ENCODE data around the gene CIDEA.
"Not testable (repeated sequence)": the region's sequence is repeated elsewhere in the genome, so short reads cannot be mapped to it uniquely, and the experiment has no call there.

The CIDEA gene

GRCh38 chr18:12254136-12254819 lies at the start of gene CIDEA:
Gene CIDEA, plus strand, starts transcription at chr18:12254361. Its CDS starts 23 bp downstream, at chr18:12254384.
- H3K4me1 ChIP-seq (ENCODE audit: control insufficient read depth, insufficient read depth, low read length) = peaks cover 8% of the 10 kb centered on the region; the same call in 1 of the 2 replicates
- DNase-seq (ENCODE audit: low read depth, low spot score) = no peak
- no peaks in the 10 kb centered on the region for H3K9me3 ChIP-seq (ENCODE audit: control insufficient read depth, insufficient read depth, low read length)
- no CpG with 5 or more reads among the region's 69 CpGs for WGBS (ENCODE audit: insufficient coverage, insufficient read length)
- peaks cover 35% of the 10 kb centered on the region for H3K27me3 ChIP-seq (ENCODE audit: control insufficient read depth, insufficient read depth, low read length)
- H3K36me3 ChIP-seq (ENCODE audit: control insufficient read depth, insufficient read depth, low read length) = no peaks in the 10 kb centered on the region
- peak within 1 kb of the TSS; percentile 47 for H3K4me3 ChIP-seq (ENCODE audit: low read length)
- no peak within 1 kb of the TSS for H3K27ac ChIP-seq (ENCODE audit: low read length)

GRCh38 chr18:12208296-12209153 lies 45.6 kb upstream of the CIDEA start:
- H3K27ac ChIP-seq (ENCODE audit: low read length); H3K27me3 ChIP-seq (ENCODE audit: control insufficient read depth, insufficient read depth, low read length); H3K4me1 ChIP-seq (ENCODE audit: control insufficient read depth, insufficient read depth, low read length); DNase-seq (ENCODE audit: low read depth, low spot score); H3K36me3 ChIP-seq (ENCODE audit: control insufficient read depth, insufficient read depth, low read length); H3K9me3 ChIP-seq (ENCODE audit: control insufficient read depth, insufficient read depth, low read length); H3K4me3 ChIP-seq (ENCODE audit: low read length): not testable (repeated sequence)
- no CpG with 5 or more reads among the region's 18 CpGs for WGBS (ENCODE audit: insufficient coverage, insufficient read length)

- not testable (repeated sequence) for DNase-seq (ENCODE audit: low read depth, low spot score); H3K9me3 ChIP-seq (ENCODE audit: control insufficient read depth, insufficient read depth, low read length); H3K27me3 ChIP-seq (ENCODE audit: control insufficient read depth, insufficient read depth, low read length); H3K4me1 ChIP-seq (ENCODE audit: control insufficient read depth, insufficient read depth, low read length); H3K36me3 ChIP-seq (ENCODE audit: control insufficient read depth, insufficient read depth, low read length); H3K27ac ChIP-seq (ENCODE audit: low read length); H3K4me3 ChIP-seq (ENCODE audit: low read length)
- WGBS (ENCODE audit: insufficient coverage, insufficient read length) = no CpG with 5 or more reads among the region's 1 CpG
Measured at GRCh38 chr18:12212308-12212707, 41.9 kb upstream of the CIDEA start.

- not testable (repeated sequence) for H3K27me3 ChIP-seq (ENCODE audit: control insufficient read depth, insufficient read depth, low read length); H3K27ac ChIP-seq (ENCODE audit: low read length); H3K9me3 ChIP-seq (ENCODE audit: control insufficient read depth, insufficient read depth, low read length); H3K36me3 ChIP-seq (ENCODE audit: control insufficient read depth, insufficient read depth, low read length); DNase-seq (ENCODE audit: low read depth, low spot score); H3K4me1 ChIP-seq (ENCODE audit: control insufficient read depth, insufficient read depth, low read length); H3K4me3 ChIP-seq (ENCODE audit: low read length)
- WGBS (ENCODE audit: insufficient coverage, insufficient read length) = no CpG with 5 or more reads among the region's 1 CpG
Measured at GRCh38 chr18:12214296-12215005, 39.7 kb upstream of the CIDEA start.

- H3K27me3 ChIP-seq (ENCODE audit: control insufficient read depth, insufficient read depth, low read length); H3K4me1 ChIP-seq (ENCODE audit: control insufficient read depth, insufficient read depth, low read length); H3K36me3 ChIP-seq (ENCODE audit: control insufficient read depth, insufficient read depth, low read length); DNase-seq (ENCODE audit: low read depth, low spot score); H3K27ac ChIP-seq (ENCODE audit: low read length); H3K9me3 ChIP-seq (ENCODE audit: control insufficient read depth, insufficient read depth, low read length); H3K4me3 ChIP-seq (ENCODE audit: low read length): not testable (repeated sequence)
- no CpG with 5 or more reads among the region's 4 CpGs for WGBS (ENCODE audit: insufficient coverage, insufficient read length)
Measured at GRCh38 chr18:12216471-12216870, 37.7 kb upstream of the CIDEA start.

GRCh38 chr18:12218603-12219002 lies 35.6 kb upstream of the CIDEA start:
- DNase-seq (ENCODE audit: low read depth, low spot score); H3K9me3 ChIP-seq (ENCODE audit: control insufficient read depth, insufficient read depth, low read length): not testable (repeated sequence)
- WGBS (ENCODE audit: insufficient coverage, insufficient read length) = no CpG with 5 or more reads among the region's 6 CpGs

GRCh38 chr18:12222041-12222440 lies 32.1 kb upstream of the CIDEA start:
- not testable (repeated sequence) for DNase-seq (ENCODE audit: low read depth, low spot score); H3K9me3 ChIP-seq (ENCODE audit: control insufficient read depth, insufficient read depth, low read length); H3K4me1 ChIP-seq (ENCODE audit: control insufficient read depth, insufficient read depth, low read length); H3K27me3 ChIP-seq (ENCODE audit: control insufficient read depth, insufficient read depth, low read length); H3K4me3 ChIP-seq (ENCODE audit: low read length); H3K27ac ChIP-seq (ENCODE audit: low read length); H3K36me3 ChIP-seq (ENCODE audit: control insufficient read depth, insufficient read depth, low read length)
- no CpG with 5 or more reads among the region's 2 CpGs for WGBS (ENCODE audit: insufficient coverage, insufficient read length)

More at GRCh38 chr18:12218603-12219002, 35.6 kb upstream of the CIDEA start:
- H3K4me3 ChIP-seq (ENCODE audit: low read length); H3K27ac ChIP-seq (ENCODE audit: low read length); H3K4me1 ChIP-seq (ENCODE audit: control insufficient read depth, insufficient read depth, low read length); H3K36me3 ChIP-seq (ENCODE audit: control insufficient read depth, insufficient read depth, low read length); H3K27me3 ChIP-seq (ENCODE audit: control insufficient read depth, insufficient read depth, low read length): not testable (repeated sequence)

- not testable (repeated sequence) for H3K36me3 ChIP-seq (ENCODE audit: control insufficient read depth, insufficient read depth, low read length); H3K27ac ChIP-seq (ENCODE audit: low read length); H3K27me3 ChIP-seq (ENCODE audit: control insufficient read depth, insufficient read depth, low read length); H3K9me3 ChIP-seq (ENCODE audit: control insufficient read depth, insufficient read depth, low read length); H3K4me3 ChIP-seq (ENCODE audit: low read length); DNase-seq (ENCODE audit: low read depth, low spot score); H3K4me1 ChIP-seq (ENCODE audit: control insufficient read depth, insufficient read depth, low read length)
- no CpG with 5 or more reads among the region's 1 CpG for WGBS (ENCODE audit: insufficient coverage, insufficient read length)
Measured at GRCh38 chr18:12223326-12223725, 30.8 kb upstream of the CIDEA start.

GRCh38 chr18:12226807-12227206 lies 27.4 kb upstream of the CIDEA start:
- not testable (repeated sequence) for DNase-seq (ENCODE audit: low read depth, low spot score); H3K4me3 ChIP-seq (ENCODE audit: low read length); H3K4me1 ChIP-seq (ENCODE audit: control insufficient read depth, insufficient read depth, low read length); H3K27ac ChIP-seq (ENCODE audit: low read length); H3K9me3 ChIP-seq (ENCODE audit: control insufficient read depth, insufficient read depth, low read length); H3K36me3 ChIP-seq (ENCODE audit: control insufficient read depth, insufficient read depth, low read length); H3K27me3 ChIP-seq (ENCODE audit: control insufficient read depth, insufficient read depth, low read length)
- no CpG with 5 or more reads among the region's 2 CpGs for WGBS (ENCODE audit: insufficient coverage, insufficient read length)

GRCh38 chr18:12227399-12228186 lies 26.6 kb upstream of the CIDEA start:
- not testable (repeated sequence) for H3K4me1 ChIP-seq (ENCODE audit: control insufficient read depth, insufficient read depth, low read length); H3K27ac ChIP-seq (ENCODE audit: low read length); H3K27me3 ChIP-seq (ENCODE audit: control insufficient read depth, insufficient read depth, low read length); H3K9me3 ChIP-seq (ENCODE audit: control insufficient read depth, insufficient read depth, low read length); DNase-seq (ENCODE audit: low read depth, low spot score); H3K4me3 ChIP-seq (ENCODE audit: low read length); H3K36me3 ChIP-seq (ENCODE audit: control insufficient read depth, insufficient read depth, low read length)
- WGBS (ENCODE audit: insufficient coverage, insufficient read length) = no CpG with 5 or more reads among the region's 27 CpGs
